ENCODE data around the gene RFX2.

The RFX2 gene

GRCh38 chr19:5996102-5996501 lies 114.2 kb downstream of the RFX2 start:
- Histone ChIP-seq H4K20me1 (ENCODE audit: low read depth, low read length) (0 out of 2 replicates have a peak, but pooled peaks cover 3% of the 10 kb centered on the region), H3K4me2 (ENCODE audit: low read depth, low read length, poor library complexity, severe bottlenecking) (no peak overlapping the region), H3K36me3 (ENCODE audit: low read length) (no peaks in the 10 kb centered on the region), H3K27ac (ENCODE audit: low read depth, low read length) (no peak overlapping the region), H3K27me3 (ENCODE audit: low read length) (no peaks in the 10 kb centered on the region), H3K9ac (ENCODE audit: low read length) (no peak overlapping the region), H3K4me3 (ENCODE audit: insufficient read depth, low read length, poor library complexity, severe bottlenecking) (no peak overlapping the region), H3K79me2 (ENCODE audit: insufficient read depth, low read length) (no peaks in the 10 kb centered on the region), H2AFZ (ENCODE audit: low read depth, low read length, severe bottlenecking) (no peak overlapping the region), H3K9me3 (ENCODE audit: insufficient read depth, low read length) (no peaks in the 10 kb centered on the region), H3F3A (ENCODE audit: insufficient read depth) (no peaks in the 10 kb centered on the region), H3K9me2 (replicated peaks; ENCODE audit: insufficient read depth, low read length) (no peaks in the 10 kb centered on the region)
- TF ChIP-seq, protein P1, sequence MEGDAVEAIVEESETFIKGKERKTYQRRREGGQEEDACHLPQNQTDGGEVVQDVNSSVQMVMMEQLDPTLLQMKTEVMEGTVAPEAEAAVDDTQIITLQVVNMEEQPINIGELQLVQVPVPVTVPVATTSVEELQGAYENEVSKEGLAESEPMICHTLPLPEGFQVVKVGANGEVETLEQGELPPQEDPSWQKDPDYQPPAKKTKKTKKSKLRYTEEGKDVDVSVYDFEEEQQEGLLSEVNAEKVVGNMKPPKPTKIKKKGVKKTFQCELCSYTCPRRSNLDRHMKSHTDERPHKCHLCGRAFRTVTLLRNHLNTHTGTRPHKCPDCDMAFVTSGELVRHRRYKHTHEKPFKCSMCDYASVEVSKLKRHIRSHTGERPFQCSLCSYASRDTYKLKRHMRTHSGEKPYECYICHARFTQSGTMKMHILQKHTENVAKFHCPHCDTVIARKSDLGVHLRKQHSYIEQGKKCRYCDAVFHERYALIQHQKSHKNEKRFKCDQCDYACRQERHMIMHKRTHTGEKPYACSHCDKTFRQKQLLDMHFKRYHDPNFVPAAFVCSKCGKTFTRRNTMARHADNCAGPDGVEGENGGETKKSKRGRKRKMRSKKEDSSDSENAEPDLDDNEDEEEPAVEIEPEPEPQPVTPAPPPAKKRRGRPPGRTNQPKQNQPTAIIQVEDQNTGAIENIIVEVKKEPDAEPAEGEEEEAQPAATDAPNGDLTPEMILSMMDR (IDR thresholded peaks at IDR 0.05; ENCODE audit: insufficient read depth, low read length, poor library complexity, severe bottlenecking): no peak
- TF ChIP-seq EZH2phosphoT487 (conservative IDR thresholded peaks at IDR 0.05; ENCODE audit: low read length): no peak

DNA sequence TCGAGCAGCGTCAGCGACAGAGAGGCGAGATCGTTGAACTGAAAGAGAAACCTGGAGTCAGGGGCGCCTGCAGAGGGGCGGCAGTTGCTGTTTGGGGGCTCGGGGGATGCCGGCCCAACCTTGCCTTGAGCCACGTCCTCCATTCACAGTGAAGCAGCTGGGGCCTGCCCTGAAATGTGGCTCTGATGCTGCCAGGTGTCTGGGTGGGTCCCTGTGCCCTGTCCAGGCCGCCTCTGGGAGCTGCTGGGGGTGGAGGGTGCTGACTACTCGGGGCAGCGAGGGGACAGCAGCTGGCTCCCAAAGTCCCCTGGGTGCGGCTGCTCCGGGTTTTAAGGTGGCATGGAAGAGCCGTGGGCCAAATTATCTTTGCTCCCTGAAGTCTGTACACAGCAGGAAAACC lies 114.7 kb downstream of the RFX2 start:
- Histone ChIP-seq H4K20me1 (ENCODE audit: low read depth, low read length) (0 out of 2 replicates have a peak, but pooled peaks cover 3% of the 10 kb centered on the region), H3K79me2 (ENCODE audit: insufficient read depth, low read length) (no peaks in the 10 kb centered on the region), H3K4me3 (ENCODE audit: insufficient read depth, low read length, poor library complexity, severe bottlenecking) (no peak overlapping the region), H3K9me3 (ENCODE audit: insufficient read depth, low read length) (no peaks in the 10 kb centered on the region), H3K9ac (ENCODE audit: low read length) (no peak overlapping the region), H3K4me2 (ENCODE audit: low read depth, low read length, poor library complexity, severe bottlenecking) (no peak overlapping the region), H3F3A (ENCODE audit: insufficient read depth) (no peaks in the 10 kb centered on the region), H2AFZ (ENCODE audit: low read depth, low read length, severe bottlenecking) (no peak overlapping the region), H3K9me2 (replicated peaks; ENCODE audit: insufficient read depth, low read length) (no peaks in the 10 kb centered on the region), H3K27me3 (ENCODE audit: low read length) (no peaks in the 10 kb centered on the region), H3K27ac (ENCODE audit: low read depth, low read length) (no peak overlapping the region), H3K36me3 (ENCODE audit: low read length) (no peaks in the 10 kb centered on the region)
- TF ChIP-seq, protein P1 (IDR thresholded peaks at IDR 0.05; ENCODE audit: insufficient read depth, low read length, poor library complexity, severe bottlenecking): no peak

GRCh38 chr19:5994405-5995165 lies 115.7 kb downstream of the RFX2 start:
- no peaks in the 10 kb centered on the region for H3K9me2 ChIP-seq (replicated peaks; ENCODE audit: insufficient read depth, low read length)
- no peak overlapping the region for H2AFZ ChIP-seq (ENCODE audit: low read depth, low read length, severe bottlenecking)
- no peak overlapping the region for H3K4me2 ChIP-seq (ENCODE audit: low read depth, low read length, poor library complexity, severe bottlenecking)
- TF ChIP-seq, protein P1 (IDR thresholded peaks at IDR 0.05; ENCODE audit: insufficient read depth, low read length, poor library complexity, severe bottlenecking): no peak
- no peak for TF ChIP-seq EZH2phosphoT487 (conservative IDR thresholded peaks at IDR 0.05; ENCODE audit: low read length)
- H4K20me1 ChIP-seq (ENCODE audit: low read depth, low read length): 0 out of 2 replicates have a peak, but pooled peaks cover 3% of the 10 kb centered on the region
- no peak overlapping the region for H3K9ac ChIP-seq (ENCODE audit: low read length)
- H3K4me3 ChIP-seq (ENCODE audit: insufficient read depth, low read length, poor library complexity, severe bottlenecking): no peak overlapping the region
- no peaks in the 10 kb centered on the region for H3K36me3 ChIP-seq (ENCODE audit: low read length)
- H3K27me3 ChIP-seq (ENCODE audit: low read length): no peaks in the 10 kb centered on the region
- no peaks in the 10 kb centered on the region for H3F3A ChIP-seq (ENCODE audit: insufficient read depth)
- no peaks in the 10 kb centered on the region for H3K79me2 ChIP-seq (ENCODE audit: insufficient read depth, low read length)
- H3K27ac ChIP-seq (ENCODE audit: low read depth, low read length): no peak overlapping the region
- H3K9me3 ChIP-seq (ENCODE audit: insufficient read depth, low read length): no peaks in the 10 kb centered on the region
